NCI-H2081 (cell line): Measurements from ENCODE around the gene PRRT1.
"Not testable (repeated sequence)": the region's sequence is repeated elsewhere in the genome, so short reads cannot be mapped to it uniquely, and the experiment has no call there.

Source experiments
- DNase-seq, 2 experiments: peaks; one replicate each; lab custom pipeline; 2025; lab: John Stamatoyannopoulos, UW

PRRT1 gene

DNA sequence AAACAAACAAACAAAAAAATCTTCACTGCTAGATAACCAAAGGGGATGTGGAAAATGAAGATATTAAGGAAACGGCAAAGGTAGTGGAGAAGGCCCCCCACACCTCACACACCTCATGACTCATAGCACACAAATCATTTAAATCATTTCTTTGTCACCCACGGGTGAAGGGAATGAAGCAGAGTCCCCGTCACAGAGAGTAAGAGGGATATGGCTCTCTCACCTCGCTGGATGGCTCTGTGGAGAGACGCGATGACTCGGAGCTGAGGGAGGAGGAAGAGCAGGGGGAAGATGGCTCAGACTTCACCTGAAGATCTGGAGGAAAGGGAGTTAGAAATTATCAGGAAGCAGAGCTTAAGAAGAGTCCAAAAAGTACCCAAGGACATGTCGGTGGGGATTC, 24.9 kb downstream of the PRRT1 start:
- DNase-seq, result no peak

DNA sequence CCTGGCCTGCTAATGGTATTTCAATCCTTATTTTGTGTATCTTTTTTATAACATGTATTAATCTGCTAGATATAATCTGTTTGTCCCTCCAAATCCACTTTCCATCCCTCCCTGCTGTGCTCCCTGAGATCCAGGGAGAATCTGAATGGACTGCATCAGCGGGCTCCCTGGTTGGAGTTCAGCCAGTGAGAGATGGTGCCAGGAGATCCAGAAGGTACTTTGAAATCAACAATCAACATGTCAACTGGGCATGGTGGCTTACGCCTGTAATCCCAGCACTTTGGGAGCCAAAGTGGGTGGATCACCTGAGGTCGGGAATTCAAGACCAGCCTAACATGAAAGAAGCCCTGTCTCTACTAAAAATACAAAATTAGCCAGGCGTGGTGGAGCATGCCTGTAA, 28.1 kb downstream of the PRRT1 start:
- no peak for DNase-seq

DNA sequence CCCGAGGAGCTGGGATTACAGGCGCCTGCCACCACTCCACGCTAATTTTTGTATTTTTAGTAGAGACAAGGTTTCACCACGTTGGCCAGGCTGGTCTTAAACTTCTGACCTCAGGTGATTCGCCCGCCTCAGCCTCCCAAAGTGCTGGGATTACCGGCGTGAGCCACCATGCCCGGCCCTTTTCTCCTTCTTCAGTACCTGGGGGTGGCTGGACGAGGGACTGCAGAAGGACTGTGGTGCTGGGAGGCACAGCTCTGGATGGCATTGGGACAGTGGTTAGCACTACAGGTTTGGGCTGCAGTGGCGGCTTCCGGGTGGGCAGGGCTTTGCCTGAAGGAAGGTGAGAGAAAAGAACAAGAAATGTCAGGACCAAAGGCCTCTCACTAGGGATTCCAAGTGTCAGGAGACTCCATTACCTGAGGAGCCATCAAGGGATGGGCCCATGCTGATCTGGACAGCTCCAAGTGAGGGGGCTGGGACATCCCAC, 31.1 kb downstream of the PRRT1 start:
- DNase-seq, result no peak

GRCh38 chr6:32118782-32119628, 32.7 kb downstream of the PRRT1 start:
- peak; percentile 57 to 72 for DNase-seq

GRCh38 chr6:32117461-32117860, 34.3 kb downstream of the PRRT1 start:
- no peak for DNase-seq

- no peak for DNase-seq
Measured at GRCh38 chr6:32116674-32117073, 35.1 kb downstream of the PRRT1 start.

DNA sequence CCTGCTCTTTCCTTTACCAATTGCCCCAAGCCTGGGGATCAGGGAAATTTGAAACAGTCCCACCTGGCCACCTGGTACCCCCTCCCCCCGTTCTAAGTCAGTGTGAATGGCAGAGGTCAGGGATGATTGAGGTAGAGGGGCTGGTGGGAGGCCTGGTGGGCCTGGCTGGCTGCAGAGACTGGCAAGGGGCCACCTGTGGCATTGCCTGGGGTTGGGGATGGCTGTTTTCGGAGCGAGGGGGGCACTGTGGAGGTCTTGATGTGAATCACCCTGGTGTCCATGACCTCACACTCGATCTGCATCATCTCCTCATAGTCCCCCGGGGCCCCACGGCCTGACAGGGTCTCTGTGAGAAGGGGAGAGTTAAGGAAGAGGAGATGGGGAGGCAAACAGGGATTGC, 36.1 kb downstream of the PRRT1 start:
- DNase-seq, result no peak

DNA sequence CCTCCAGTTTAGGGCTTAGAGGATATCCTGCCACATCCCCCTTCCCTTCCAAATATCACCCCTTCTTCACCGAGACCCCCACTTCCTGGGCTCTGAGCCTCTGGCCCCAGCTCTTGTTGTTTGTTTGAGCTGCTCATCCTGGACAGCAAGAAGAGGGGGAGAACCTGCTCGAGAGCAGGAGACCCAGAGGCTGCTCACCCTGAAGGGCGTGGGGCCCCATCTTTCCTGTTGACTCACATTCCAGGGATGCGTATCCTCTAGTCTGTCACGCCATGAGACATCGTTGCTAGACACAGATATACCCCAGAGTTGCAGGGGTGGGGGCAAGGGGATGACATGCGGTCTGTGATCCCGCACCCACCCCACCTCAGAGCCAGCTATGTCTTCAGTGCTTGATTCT, 36.9 kb downstream of the PRRT1 start:
- DNase-seq, result no peak

- no peak for DNase-seq
Measured at GRCh38 chr6:32113386-32114352, 38.1 kb downstream of the PRRT1 start.

GRCh38 chr6:32112431-32112980, 39.2 kb downstream of the PRRT1 start:
- no peak for DNase-seq

- DNase-seq, result no peak
Measured at GRCh38 chr6:32111424-32112066, 40.2 kb downstream of the PRRT1 start.

- DNase-seq, result no peak
Measured at GRCh38 chr6:32110632-32111031, 41.1 kb downstream of the PRRT1 start.

- no peak for DNase-seq
Measured at GRCh38 chr6:32109765-32110160, 42.0 kb downstream of the PRRT1 start.

GRCh38 chr6:32109114-32109764, 42.5 kb downstream of the PRRT1 start, which contains the start of gene TNXB:
TSS of gene TNXB (minus strand) at chr6:32109338. CDS start at chr6:32098198, 11,140 bp downstream.
- no peak for DNase-seq

GRCh38 chr6:32108727-32109113, 43.0 kb downstream of the PRRT1 start:
- no peak for DNase-seq

DNA sequence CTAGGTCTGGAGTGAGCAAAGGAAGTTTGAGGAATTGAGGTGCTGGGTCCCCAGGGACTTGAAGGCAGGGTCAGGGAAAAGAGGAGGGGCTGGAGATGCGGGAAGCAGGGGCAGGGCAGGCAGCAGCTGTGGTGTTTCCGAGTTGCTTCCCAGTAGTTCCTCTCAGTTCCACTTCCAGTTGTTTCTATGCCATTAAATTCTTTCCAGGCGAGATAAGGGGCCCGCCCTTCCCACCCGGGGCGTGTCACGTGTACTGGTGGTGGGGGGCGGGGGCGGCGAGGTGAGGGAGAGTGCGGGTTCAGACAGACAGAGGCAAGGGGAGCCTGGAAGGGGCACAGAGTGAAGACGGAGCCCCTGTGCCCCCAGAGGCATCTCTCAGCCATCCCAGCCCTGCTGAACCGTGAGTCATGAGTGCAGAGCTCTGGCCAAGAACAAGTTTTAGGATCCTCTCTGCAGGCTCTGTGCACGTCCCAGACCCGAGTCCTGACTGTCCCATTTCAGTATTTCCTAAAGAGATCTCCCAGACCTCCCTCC, 43.6 kb downstream of the PRRT1 start:
- DNase-seq, result no peak

GRCh38 chr6:32107406-32107805, 44.3 kb downstream of the PRRT1 start:
- DNase-seq, result no peak

DNA sequence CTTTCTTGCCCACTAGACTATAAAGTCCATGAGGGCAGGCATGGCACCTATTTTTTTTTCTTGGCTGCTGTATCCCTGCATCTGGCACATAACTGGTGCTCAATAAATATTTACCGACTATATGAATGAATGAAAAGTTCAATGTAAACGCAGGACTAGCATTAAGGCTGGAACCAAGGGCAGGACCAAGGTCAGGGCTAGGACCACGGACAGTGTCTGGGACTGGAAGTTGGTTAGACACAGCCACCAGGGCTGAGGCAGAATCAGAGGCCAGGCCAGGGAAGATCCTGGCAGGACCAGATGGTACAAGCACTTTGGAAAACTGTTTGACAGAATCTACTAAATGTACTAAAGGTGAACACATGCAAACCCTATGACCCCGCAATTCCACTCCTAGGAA, 46.3 kb downstream of the PRRT1 start:
- DNase-seq, result no peak

DNA sequence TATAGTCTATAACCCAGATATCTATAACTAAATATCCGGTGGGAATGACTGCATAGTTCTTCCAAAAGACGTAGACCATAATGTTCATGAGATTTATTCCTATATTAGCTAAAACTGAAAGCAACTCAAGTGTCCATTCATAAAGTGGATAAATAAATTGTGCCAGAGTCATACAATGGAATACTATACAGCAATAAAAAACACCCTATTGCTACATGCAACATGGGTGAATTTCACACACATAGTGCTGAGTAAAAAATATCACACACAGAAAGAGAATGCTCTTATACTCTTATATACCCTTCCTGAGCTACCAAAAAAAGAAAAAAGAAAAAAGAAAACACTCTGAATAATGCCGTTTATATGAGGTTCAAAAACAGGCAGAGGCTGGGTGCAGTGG, 49.5 kb downstream of the PRRT1 start:
- DNase-seq, result no peak

DNA sequence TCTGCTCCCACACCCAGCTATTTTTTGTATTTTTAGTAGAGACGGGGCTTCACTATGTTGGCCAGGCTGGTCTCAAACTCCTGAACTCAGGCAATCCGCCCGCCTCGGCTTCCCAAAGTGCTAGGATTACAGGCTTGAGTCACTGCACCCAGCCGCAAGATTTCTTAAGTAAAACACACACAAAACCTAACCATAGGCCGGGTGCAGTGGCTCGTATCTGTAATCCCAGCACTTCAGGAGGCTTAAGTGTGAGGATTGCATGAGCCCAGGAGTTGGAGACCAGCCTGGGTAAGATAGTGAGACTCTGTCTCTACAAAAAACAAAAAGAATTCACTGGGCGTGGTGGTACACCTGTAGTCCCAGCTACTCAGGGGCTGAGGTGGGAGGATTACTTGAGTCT, 51.5 kb downstream of the PRRT1 start:
- DNase-seq, result not testable (repeated sequence)
